G401 (cell line): Measurements from ENCODE around the gene CADM1. TPM values are rescaled to one million over a fixed set of nuclear protein-coding genes. Genes with fewer than 3 reads are reported as not detected.

Experiments used
- DNase-seq: peaks from one replicate; pipeline ENCODE4 v3.0.0-alpha.2; 2015; ENCODE audit warnings: low spot score
- in situ Hi-C: cut with HindIII; loops from 2 replicates; pipeline ENCODE4 v1.10.0; 2016; ENCODE audit warnings: low sequenced_read_pairs, mixed read lengths
- total RNA-seq: library from RNA; depleted of rRNA; stranded (reverse); fragments of >200 nt; shearing (Covaris generic); gene quantifications from 2 replicates; pipeline ENCODE4 v1.2.3, GENCODE V29; 2014

The CADM1 gene
- total RNA-seq, 1 experiment from 2014 or later: not detected

GRCh38 chr11:115128226-115128625 lies 376.0 kb downstream of the CADM1 start:
- in situ Hi-C loops: no loop called here

DNA sequence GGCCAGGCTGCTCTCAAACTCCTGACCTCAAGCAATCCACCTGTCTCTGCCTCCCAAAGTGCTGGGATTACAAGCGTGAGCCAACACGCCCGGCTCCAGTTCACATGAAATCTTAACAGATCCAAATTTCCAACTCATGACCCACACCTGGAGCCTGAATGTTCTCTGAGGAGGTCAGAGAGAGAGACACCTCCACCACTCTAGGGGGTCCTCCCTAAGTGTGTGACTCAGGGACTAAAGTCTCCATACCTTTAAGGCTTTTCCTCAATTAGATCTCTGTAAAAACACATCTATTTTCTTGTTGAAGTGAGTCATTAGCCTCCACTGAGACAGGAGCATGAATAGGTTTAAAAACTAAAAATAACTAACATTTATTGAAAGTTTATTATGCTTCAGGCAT lies 376.4 kb downstream of the CADM1 start:
- in situ Hi-C loops: no loop called here
- no peak for DNase-seq

More at GRCh38 chr11:115128226-115128625, 376.0 kb downstream of the CADM1 start:
- DNase-seq: no peak

GRCh38 chr11:115126515-115127208 lies 377.6 kb downstream of the CADM1 start:
- in situ Hi-C loops: no loop called here

GRCh38 chr11:115126092-115126491 lies 378.1 kb downstream of the CADM1 start:
- in situ Hi-C loops: no loop called here
- no peak for DNase-seq

More at GRCh38 chr11:115126515-115127208, 377.6 kb downstream of the CADM1 start:
- no peak for DNase-seq

DNA sequence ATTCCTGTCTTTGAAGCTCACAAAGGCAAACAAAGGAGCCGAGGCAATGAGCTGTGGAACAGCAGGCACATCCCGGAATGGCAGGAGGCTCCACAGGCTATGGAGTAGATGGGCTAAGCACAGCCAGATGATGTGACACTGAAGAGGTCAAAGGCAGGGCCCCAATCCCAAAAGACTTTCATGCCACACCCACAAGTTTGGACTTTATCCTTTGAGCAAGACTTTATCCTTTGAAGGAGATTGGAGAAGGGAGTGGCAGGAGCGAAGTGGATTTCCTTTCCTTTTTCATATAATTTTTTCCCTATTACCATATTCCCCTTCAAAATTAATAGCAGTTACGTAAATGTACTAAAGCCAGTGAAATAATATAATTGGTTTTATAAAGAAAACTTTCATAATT lies 379.4 kb downstream of the CADM1 start:
- in situ Hi-C loops: no loop called here
- no peak for DNase-seq

DNA sequence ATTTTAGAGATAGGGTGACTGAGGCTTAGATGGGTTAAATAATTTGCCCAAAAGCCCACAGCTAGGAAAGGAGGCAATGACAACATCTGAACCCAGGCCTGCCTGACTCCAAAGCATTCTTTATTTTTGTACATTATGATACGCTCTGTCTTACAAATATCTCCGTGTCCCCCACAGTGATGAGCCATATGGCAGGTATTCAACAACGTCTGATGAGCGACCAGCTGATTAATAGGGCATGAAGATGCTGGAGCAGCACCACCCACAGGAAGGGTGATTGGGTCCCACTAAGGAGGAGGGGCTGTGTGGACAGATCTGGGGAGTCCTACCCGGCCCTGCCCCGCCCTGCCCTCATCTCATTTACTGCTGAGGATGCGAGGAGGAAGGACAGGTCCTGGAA lies 380.6 kb downstream of the CADM1 start:
- DNase-seq: no peak
- in situ Hi-C loops: no loop called here

- in situ Hi-C loops: no loop called here
- DNase-seq: no peak
Observed at GRCh38 chr11:115122274-115122673, 381.9 kb downstream of the CADM1 start.
